GM21717 (cell line): ENCODE data around the gene PRUNE2.

Experiments used
- ATAC-seq: cut with Tn5 transposase; IDR thresholded peaks from one replicate; pipeline ENCODE4 v1.9.1; 2021; ENCODE audit warnings: mild to moderate bottlenecking, moderate library complexity; ENCODE audit not compliant: unreplicated experiment

Gene PRUNE2

DNA sequence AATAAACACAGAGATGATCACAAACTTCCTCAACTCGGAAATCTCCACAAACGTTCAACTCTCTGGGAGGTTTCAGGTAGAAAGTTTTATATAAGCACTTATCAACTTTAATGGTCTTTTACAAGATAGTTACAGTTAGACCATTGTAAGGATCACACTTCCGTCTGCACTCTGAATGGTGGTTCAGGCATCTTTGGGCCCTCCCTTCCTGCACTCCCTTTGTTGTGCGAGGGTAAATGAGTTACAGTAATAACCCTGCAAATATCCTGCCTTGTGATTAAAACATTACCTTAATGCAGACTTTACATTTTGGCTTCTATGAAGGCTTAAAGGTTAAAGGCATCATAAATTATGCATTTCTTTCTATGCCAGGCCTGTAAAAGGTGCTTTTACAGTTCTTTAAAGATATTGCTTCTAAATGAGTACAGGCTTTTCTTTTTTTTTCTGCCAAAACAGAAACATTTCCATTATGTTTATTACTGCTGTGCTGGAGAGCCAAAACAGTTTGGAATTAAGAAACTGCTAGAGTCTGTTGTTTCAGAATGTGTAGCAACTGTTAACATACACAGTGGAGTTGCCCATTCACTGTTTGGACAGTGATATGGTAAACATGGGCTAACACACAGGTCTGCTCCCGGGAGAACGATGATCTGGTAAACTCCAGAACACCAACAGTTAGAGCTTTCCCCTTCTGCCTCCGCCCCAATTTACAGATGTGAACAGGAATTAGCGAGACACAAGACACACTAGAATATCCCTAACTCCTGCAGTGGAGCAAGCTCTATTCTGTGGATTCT is 1.1 kb downstream of the PRUNE2 start:
- ATAC-seq = no peak

DNA sequence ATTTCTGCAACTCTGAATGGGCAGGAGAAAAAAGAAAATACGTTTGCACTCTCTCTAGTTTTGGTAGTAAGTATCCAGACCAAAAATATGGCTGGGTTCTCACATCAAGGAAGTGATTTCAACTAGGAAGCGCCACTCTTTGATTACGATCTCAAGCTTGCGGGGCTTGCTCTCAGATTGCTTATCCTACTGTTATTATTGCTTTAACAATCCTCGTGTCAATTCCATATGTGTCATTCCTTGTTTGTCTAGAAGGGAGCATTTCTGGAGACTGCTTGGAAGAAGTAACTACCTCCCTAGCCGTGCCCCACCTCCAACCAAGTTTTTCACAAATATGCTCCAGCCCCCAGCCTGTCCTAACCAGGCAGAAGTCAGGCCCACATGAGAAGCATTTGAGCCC is 3.5 kb downstream of the PRUNE2 start:
- no peak for ATAC-seq

GRCh38 chr9:76901801-76902200 is 4.1 kb downstream of the PRUNE2 start:
- ATAC-seq = no peak

- ATAC-seq = no peak
Measured at GRCh38 chr9:76900884-76901440, 5.0 kb downstream of the PRUNE2 start.

- ATAC-seq = no peak
Measured at GRCh38 chr9:76898786-76899185, 7.1 kb downstream of the PRUNE2 start.

GRCh38 chr9:76897804-76898525 is 7.9 kb downstream of the PRUNE2 start:
- no peak for ATAC-seq

GRCh38 chr9:76896035-76896434 is 9.9 kb downstream of the PRUNE2 start:
- ATAC-seq = no peak

DNA sequence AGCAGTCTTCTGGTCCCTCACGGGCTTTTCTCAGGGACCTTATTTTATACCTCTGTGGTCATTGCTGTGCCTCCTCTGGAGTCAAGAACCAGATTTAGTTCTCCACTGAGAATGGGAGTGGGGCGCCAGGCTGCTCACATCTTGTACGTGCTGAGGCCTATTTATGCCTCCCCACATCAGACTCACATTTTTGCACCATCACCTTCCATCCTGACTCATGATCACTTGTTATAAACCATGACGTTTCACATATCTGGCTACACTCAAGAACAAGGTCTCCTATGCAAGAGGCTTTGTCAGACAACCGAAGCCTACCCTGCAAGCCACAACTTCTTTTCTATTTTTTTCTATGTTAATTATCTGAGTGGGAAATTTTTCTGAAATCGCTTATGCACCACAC is 10.7 kb downstream of the PRUNE2 start:
- ATAC-seq = no peak

- no peak for ATAC-seq
Measured at GRCh38 chr9:76894198-76894597, 11.7 kb downstream of the PRUNE2 start.

- no peak for ATAC-seq
Measured at GRCh38 chr9:76893395-76893932, 12.4 kb downstream of the PRUNE2 start.

DNA sequence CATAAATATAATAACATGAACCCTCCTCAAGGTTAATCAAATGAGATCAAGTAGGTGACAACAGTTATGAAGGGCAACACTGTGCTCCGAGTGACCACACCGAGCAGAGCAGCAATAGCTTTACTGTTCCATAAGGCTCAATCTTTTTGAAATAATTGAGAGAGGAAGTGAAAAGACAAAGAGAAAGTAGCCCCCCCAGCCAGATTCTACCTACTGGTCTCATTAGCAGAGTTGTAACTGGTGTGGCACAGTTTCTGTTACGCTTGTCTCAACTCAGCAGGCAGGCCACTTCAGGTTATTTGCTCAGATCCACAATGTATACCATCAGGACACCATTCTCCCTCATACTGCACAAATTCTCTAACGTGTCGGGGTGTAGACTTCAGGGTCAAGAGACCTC is 14.0 kb downstream of the PRUNE2 start:
- ATAC-seq = no peak

DNA sequence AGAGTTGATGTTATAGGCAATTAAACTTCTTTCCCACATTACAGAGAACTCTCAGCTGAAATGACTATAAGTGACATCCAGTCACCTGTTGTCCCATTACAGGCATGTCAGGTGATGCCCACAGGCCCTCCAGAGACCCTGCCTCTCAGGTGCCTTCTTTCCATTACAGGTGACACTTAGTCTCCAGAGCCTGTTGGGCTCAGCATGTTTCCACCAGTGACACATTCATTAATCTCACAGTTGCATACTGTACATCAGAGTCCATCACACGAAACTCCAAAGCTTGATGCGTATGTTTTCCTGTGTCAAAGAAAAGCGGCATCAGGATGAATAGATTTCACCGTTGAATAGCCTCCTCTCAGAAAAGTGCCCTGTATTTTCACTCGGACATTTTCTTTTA is 14.6 kb downstream of the PRUNE2 start:
- ATAC-seq = no peak

DNA sequence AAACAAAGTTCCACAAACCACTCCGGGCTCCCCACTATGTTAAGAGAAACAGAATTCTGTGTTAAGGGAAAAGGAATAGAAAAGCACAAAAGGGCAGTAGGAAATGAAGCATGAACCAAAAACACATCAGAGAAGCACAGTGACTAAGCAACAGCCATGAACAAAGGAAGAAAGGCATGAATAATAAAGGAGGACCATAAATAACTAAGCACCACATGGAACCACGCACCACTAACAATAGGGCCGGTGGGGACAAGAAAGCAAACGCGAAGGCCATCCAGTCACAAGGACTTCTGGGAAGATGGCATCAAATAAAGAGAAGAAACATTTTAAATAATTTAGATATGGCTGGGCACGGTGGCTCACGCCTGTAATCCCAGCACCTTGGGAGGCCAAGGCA is 18.0 kb downstream of the PRUNE2 start:
- no peak for ATAC-seq

- no peak for ATAC-seq
Measured at GRCh38 chr9:76887003-76887821, 18.7 kb downstream of the PRUNE2 start.

- ATAC-seq = no peak
Measured at GRCh38 chr9:76886318-76886717, 19.6 kb downstream of the PRUNE2 start.

DNA sequence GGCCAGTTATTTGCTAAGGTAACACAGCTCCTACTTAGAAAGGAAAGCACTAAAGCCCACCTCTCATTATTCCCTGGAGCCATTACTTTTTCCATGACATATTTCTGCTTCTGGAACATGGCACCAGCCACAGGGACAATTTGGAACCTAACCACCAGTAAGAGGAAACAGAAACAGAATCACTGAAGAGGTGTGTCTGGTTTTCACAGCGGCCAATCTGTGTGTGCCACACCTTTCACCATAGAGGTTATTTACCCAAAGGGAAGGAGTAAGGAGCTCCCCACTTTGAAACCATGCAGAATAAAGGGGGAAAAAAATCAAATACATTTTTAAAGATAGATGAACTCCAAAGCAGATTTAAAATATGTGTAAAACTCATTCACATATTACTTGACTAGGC is 21.1 kb downstream of the PRUNE2 start:
- ATAC-seq = no peak

GRCh38 chr9:76883341-76883855 is 22.5 kb downstream of the PRUNE2 start:
- ATAC-seq = no peak

DNA sequence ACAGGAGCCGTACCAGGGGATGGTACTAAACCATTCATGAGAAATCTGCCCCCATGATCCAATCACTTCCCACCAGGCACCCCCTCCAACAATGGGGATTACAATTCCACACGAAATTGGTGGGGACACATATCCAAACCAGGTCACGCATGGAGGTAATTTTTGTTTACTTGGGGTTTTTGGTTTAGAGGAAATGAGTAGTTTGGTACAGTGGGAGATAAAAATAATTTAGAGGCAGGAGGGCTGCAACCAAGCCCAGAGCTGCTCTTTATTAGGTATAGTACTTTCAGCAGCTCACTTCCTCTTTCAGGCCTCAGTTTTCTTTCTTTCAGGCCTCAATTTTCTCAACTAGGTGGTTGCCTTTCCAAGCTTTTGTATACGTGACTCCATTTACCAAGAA is 23.2 kb downstream of the PRUNE2 start:
- peak; percentile 90 for ATAC-seq

- ATAC-seq = no peak
Measured at GRCh38 chr9:76880210-76880609, 25.7 kb downstream of the PRUNE2 start.

DNA sequence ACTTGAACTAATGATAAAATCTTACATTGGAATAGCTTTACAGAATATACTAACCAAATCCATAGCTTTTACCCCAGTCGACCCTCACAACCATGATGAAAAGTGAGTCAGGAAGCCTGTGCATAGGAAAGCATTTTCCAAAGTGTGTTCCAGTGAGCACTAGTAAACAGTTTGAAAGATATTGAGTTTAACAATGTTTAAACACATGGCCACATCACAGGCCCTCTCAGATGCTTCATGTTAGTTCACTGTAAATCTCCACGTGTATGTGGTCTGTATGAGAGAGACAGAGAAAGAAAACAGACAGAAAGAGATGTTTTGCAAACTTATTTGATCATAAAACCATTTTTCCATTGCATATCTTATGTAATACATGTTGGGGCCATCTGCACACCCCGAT is 27.0 kb downstream of the PRUNE2 start:
- ATAC-seq = no peak

DNA sequence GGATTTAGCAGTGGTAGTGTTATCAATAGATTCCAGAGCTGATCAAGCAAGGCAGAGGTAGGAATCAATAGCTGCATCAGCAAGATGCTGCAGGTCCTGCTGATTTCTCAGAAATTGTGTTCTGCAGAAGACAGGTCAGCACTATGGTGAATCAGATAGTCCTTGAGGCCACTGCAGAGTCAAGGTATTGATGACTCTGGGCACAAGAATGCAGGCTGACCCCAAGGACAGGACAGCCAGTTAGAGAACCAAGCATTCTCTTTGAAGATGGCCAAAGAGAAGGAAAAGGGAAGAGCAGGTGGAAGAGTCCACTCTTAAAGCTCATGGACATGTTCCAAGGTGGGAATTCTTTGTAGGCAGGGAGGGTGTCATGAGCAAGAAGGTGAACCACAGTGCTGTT is 28.0 kb downstream of the PRUNE2 start:
- ATAC-seq = no peak
